Gastroesophageal sphincter (tissue), 4 donors: ENCODE data around the gene CLDN4. TPM values are rescaled to one million over a fixed set of nuclear protein-coding genes. Genes with fewer than 3 reads are reported as not detected.

Source experiments
- ATAC-seq: fragments of 150-250 bp; one replicate; pipeline ENCODE4 v1.9.1; 2016; ENCODE audit warnings: mild to moderate bottlenecking, moderate library complexity
- H3K27ac ChIP-seq, 4 donors: fragments of 200-600 bp; sonication (generic) in 3 of 4; 1 replicate in 3 of 4; 2 replicates in 1 of 4; pipeline ENCODE4 v1.5.1; 2016 to 2019
- H3K27me3 ChIP-seq: fragments of 200-600 bp; sonication (generic); one replicate; pipeline ENCODE4 v1.5.1; 2019
- H3K36me3 ChIP-seq, 2 donors: fragments of 200-600 bp; sonication (generic); one replicate each; pipeline ENCODE4 v1.5.1; 2019; ENCODE audit warnings: control low read depth in 1 of 2
- H3K4me1 ChIP-seq, 3 donors: fragments of 200-600 bp; sonication (generic); 1 replicate in 2 of 3; 2 replicates in 1 of 3; pipeline ENCODE4 v1.5.1; 2016 to 2019; ENCODE audit warnings: control low read depth in 2 of 3
- H3K4me3 ChIP-seq, 2 donors: fragments of 200-600 bp; sonication (generic); one replicate each; pipeline ENCODE4 v1.5.1; 2019; ENCODE audit warnings: mild to moderate bottlenecking in 1 of 2, moderate library complexity in 1 of 2
- H3K9me3 ChIP-seq, 3 donors: fragments of 200-600 bp; sonication (generic); one replicate each; pipeline ENCODE4 v1.5.1; 2017 to 2019; ENCODE audit warnings: control low read depth in 2 of 3
- EP300 ChIP-seq: sonication (generic); formaldehyde crosslinking; IDR thresholded peaks from one replicate; pipeline ENCODE4 v1.6.1; 2017; ENCODE audit warnings: antibody characterized with exemption, mild to moderate bottlenecking
- POLR2A ChIP-seq, 2 donors: fragments of 450-650 bp; IDR thresholded peaks; one replicate each; pipeline ENCODE4 v1.6.1; 2017; ENCODE audit warnings: antibody characterized with exemption in 2 of 2, mild to moderate bottlenecking in 2 of 2, moderate library complexity in 1 of 2
- POLR2AphosphoS5 ChIP-seq: sonication (generic); formaldehyde crosslinking; IDR thresholded peaks from one replicate; pipeline ENCODE4 v1.6.1; 2017; ENCODE audit warnings: antibody characterized with exemption
- WGBS, 2 donors: methylation state at CpG; one replicate each; pipeline ENCODE4 v1.1.5; 2018; ENCODE audit warnings: low coverage in 1 of 2; 5-methylcytosine and 5-hydroxymethylcytosine counted together
- total RNA-seq, 4 donors: library from RNA; depleted of rRNA; stranded (reverse); fragments of >200 nt; gene quantifications; one replicate each; pipeline ENCODE4 v1.1.0, GENCODE V29; 2016
- TF ChIP-seq, protein P1 (sequence below), 4 experiments: fragments of 200-600 bp in 2 of 4; fragments of 450-650 bp in 2 of 4; sonication (generic) in 1 of 4; IDR thresholded peaks; one replicate each; pipeline ENCODE4 v1.5.1; 2017 to 2019; ENCODE audit warnings: antibody characterized with exemption in 4 of 4, mild to moderate bottlenecking in 2 of 4, moderate library complexity in 2 of 4

CLDN4 gene
- total RNA-seq, 4 donors from 2014 or later = 0.54 to 16.8 (median 0.79) TPM

DNA sequence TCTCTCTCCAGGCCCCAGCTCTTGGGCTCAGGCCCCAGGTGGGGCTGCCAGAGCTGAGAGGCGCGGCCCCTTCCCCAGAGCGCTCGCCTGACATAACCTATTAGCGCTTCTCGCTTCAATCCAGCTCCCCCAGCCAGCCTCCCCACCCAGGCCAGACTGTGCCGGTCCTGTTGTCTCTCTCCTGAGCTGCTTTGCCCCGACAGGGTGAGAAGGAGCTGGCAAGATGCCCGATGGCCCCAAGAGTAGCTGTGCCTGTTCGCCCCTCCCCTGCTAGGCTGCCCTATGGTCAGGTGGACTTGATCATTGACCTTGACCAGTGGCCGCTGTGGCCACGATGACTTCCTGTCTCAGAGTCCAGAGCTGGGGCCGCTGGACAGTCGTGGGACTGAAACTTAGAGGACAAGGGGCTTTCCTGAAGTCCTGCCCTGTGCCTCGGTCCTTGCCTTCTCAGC, 39.3 kb downstream of the CLDN4 start:
- H3K4me1 ChIP-seq = peaks cover 0 to 40% (median 31%) of the 10 kb centered on the region in 3 donors
- H3K27me3 ChIP-seq = no peaks in the 10 kb centered on the region
- no peaks in the 10 kb centered on the region for H3K9me3 ChIP-seq
- ATAC-seq = no peak
- no peak overlapping the region for H3K4me3 ChIP-seq
- H3K27ac ChIP-seq = peak overlapping the region in 3 of 4 donors; percentile 47 to 72 (median 53)
- TF ChIP-seq EP300 (no peak), POLR2A (IDR thresholded peaks at IDR 0.05) (no peak), POLR2AphosphoS5 (no peak)
- TF ChIP-seq, protein P1, sequence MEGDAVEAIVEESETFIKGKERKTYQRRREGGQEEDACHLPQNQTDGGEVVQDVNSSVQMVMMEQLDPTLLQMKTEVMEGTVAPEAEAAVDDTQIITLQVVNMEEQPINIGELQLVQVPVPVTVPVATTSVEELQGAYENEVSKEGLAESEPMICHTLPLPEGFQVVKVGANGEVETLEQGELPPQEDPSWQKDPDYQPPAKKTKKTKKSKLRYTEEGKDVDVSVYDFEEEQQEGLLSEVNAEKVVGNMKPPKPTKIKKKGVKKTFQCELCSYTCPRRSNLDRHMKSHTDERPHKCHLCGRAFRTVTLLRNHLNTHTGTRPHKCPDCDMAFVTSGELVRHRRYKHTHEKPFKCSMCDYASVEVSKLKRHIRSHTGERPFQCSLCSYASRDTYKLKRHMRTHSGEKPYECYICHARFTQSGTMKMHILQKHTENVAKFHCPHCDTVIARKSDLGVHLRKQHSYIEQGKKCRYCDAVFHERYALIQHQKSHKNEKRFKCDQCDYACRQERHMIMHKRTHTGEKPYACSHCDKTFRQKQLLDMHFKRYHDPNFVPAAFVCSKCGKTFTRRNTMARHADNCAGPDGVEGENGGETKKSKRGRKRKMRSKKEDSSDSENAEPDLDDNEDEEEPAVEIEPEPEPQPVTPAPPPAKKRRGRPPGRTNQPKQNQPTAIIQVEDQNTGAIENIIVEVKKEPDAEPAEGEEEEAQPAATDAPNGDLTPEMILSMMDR (IDR thresholded peaks at IDR 0.05) = no peak
- no peaks in the 10 kb centered on the region for H3K36me3 ChIP-seq
- WGBS, 2 donors = 50% methylated on average over 2 of the region's 15 CpGs; no CpG with 5 or more reads in 1 of the 2 donors

GRCh38 chr7:73871163-73872011, 40.6 kb downstream of the CLDN4 start:
- Histone ChIP-seq H3K36me3 (no peaks in the 10 kb centered on the region), H3K4me3 (no peak overlapping the region), H3K4me1 (peaks cover 0 to 40% (median 31%) of the 10 kb centered on the region in 3 donors), H3K27ac (peak overlapping the region in 2 of 4 donors; percentile 20 to 72), H3K27me3 (no peaks in the 10 kb centered on the region), H3K9me3 (no peaks in the 10 kb centered on the region)
- no CpG with 5 or more reads among the region's 20 CpGs for WGBS, 2 donors
- TF ChIP-seq EP300 = no peak
- TF ChIP-seq, protein P1 (IDR thresholded peaks at IDR 0.05) = no peak
- no peak for TF ChIP-seq POLR2AphosphoS5
- TF ChIP-seq POLR2A (IDR thresholded peaks at IDR 0.05) = no peak
- ATAC-seq = peak; percentile 60

- Histone ChIP-seq H3K4me3 (no peak overlapping the region), H3K27me3 (no peaks in the 10 kb centered on the region), H3K27ac (peak overlapping the region in 2 of 4 donors; percentile 20 to 22), H3K36me3 (no peaks in the 10 kb centered on the region), H3K9me3 (no peaks in the 10 kb centered on the region), H3K4me1 (peaks cover 0 to 40% (median 31%) of the 10 kb centered on the region in 3 donors)
- 71 to 79% methylated on average over 2 to 3 of the region's 13 CpGs for WGBS, 2 donors
- TF ChIP-seq POLR2A (IDR thresholded peaks at IDR 0.05) (no peak), EP300 (no peak), POLR2AphosphoS5 (no peak)
- TF ChIP-seq, protein P1 (IDR thresholded peaks at IDR 0.05) = no peak
- no peak for ATAC-seq
Measured at GRCh38 chr7:73872056-73872908, 41.5 kb downstream of the CLDN4 start.

DNA sequence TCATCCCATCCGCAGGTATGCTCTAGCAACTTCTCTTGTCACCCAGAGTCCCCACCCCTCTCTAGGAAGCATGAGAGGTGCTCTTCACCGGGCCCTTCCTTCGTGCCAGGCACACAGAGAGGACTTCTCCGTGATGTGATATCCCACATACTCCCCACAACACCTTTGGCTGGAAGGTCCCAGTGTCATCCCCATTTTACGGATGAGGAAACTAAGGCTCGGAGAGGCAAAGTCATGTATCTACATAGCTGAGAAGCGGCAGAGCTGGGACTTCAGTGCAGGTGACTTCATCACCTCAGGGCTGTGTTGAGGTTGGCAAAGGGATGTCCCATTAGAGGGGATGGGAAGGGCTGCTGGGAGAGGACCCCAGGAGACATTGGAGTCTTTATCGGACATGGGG, 45.6 kb downstream of the CLDN4 start:
- TF ChIP-seq POLR2A (IDR thresholded peaks at IDR 0.05) = no peak
- TF ChIP-seq EP300 = no peak
- no peak for TF ChIP-seq POLR2AphosphoS5
- TF ChIP-seq, protein P1 (IDR thresholded peaks at IDR 0.05) = no peak
- Histone ChIP-seq H3K9me3 (no peaks in the 10 kb centered on the region), H3K36me3 (no peaks in the 10 kb centered on the region), H3K27me3 (no peaks in the 10 kb centered on the region), H3K27ac (no peak overlapping the region), H3K4me1 (peaks cover 0 to 35% (median 16%) of the 10 kb centered on the region in 3 donors), H3K4me3 (no peak overlapping the region)
- ATAC-seq = no peak
- 90% methylated on average over 2 of the region's 8 CpGs; no CpG with 5 or more reads in 1 of the 2 donors for WGBS, 2 donors
